K562 (cell line): ENCODE results near the gene SCYL1. TPM values are rescaled to one million over a fixed set of nuclear protein-coding genes. Genes with fewer than 3 reads are reported as not detected.
A peak's percentile ranks its signal among the peaks of the same experiment; 100 is the strongest.

Experiments used
- CBX1 ChIP-seq: sonication (generic); IDR thresholded peaks from 2 replicates; pipeline ENCODE4 v1.6.1; 2016; ENCODE audit warnings: antibody characterized with exemption, low read depth, mild to moderate bottlenecking
- CREB1 ChIP-seq, 2 experiments: sonication (generic) in 1 of 2; formaldehyde crosslinking in 1 of 2; IDR thresholded peaks; 2 replicates each; pipeline versions ENCODE4 v1.6.1 to v1.8.0; 2012 to 2022; ENCODE audit warnings: inconsistent platforms in 1 of 2, mild to moderate bottlenecking in 1 of 2, missing genetic modification reagents in 1 of 2, moderate library complexity in 1 of 2
- DIDO1 ChIP-seq: fragments of 450-650 bp; IDR thresholded peaks from 2 replicates; pipeline ENCODE4 v1.6.1; 2016; ENCODE audit warnings: low read depth, missing biosample characterization, missing genetic modification characterization
- E4F1 ChIP-seq: fragments of 250-450 bp; sonication (Bioruptor Pico); IDR thresholded peaks from 2 replicates; pipeline ENCODE4 v1.5.0; 2021; ENCODE audit warnings: mild to moderate bottlenecking, borderline replicate concordance
- KAT2B ChIP-seq: IDR thresholded peaks from one replicate; pipeline ENCODE4 v1.6.1; 2012; ENCODE audit warnings: low read depth, mild to moderate bottlenecking, control low read depth, inconsistent platforms, low read length, moderate library complexity
- MEF2A ChIP-seq: IDR thresholded peaks from 2 replicates; pipeline ENCODE4 v1.6.1; 2011; ENCODE audit warnings: low read depth, mild to moderate bottlenecking, low read length, moderate library complexity; ENCODE audit not compliant: control insufficient read depth
- NR1H2 ChIP-seq: sonication (generic); formaldehyde crosslinking; IDR thresholded peaks from 2 replicates; pipeline ENCODE4 v1.4.0; 2020; ENCODE audit warnings: mild to moderate bottlenecking, missing genetic modification reagents
- POLR3A ChIP-seq: IDR thresholded peaks from 2 replicates; pipeline ENCODE4 v1.6.1; 2011; ENCODE audit warnings: borderline replicate concordance, mild to moderate bottlenecking, moderate library complexity; ENCODE audit not compliant: insufficient read length, insufficient read depth; ENCODE audit errors: extremely low read depth
- polyA plus RNA-seq, 8 experiments: library from polyadenylated mRNA; depleted of rRNA in 4 of 8; stranded (reverse) in 5 of 8; unstranded in 3 of 8; fragments of >200 nt; fragmentation: Nextera tagmentation in 2 of 8; fragmentation: Illumina TruSeq in 1 of 8; extraction: Ambion mirVana in 2 of 8; extraction: Trizol in 1 of 8; gene quantifications; 2 replicates each; pipeline versions ENCODE4 v1.2.1 to v1.2.3, GENCODE V29; 2011 to 2014; ENCODE audit warnings: inconsistent platforms in 1 of 8, missing spikeins in 1 of 8
- total RNA-seq, 7 experiments: library from RNA; depleted of rRNA in 6 of 7; stranded (reverse); fragments of >200 nt in 6 of 7; fragmentation: Illumina TruSeq in 2 of 7; extraction: Trizol in 2 of 7; gene quantifications; 2 replicates each; pipeline versions ENCODE4 v1.2.1 to v1.2.3, GENCODE V29; 2011 to 2021; ENCODE audit warnings: low replicate concordance in 1 of 7
- TF ChIP-seq, protein P1 (sequence below): fragments of 450-650 bp; IDR thresholded peaks from 2 replicates; pipeline ENCODE4 v1.6.1; 2016; ENCODE audit warnings: mild to moderate bottlenecking
- TF ChIP-seq, protein P2 (sequence below): sonication (generic); formaldehyde crosslinking; IDR thresholded peaks from 2 replicates; pipeline ENCODE4 v1.8.1; 2022; ENCODE audit warnings: missing genetic modification reagents

The SCYL1 gene
- total and polyA plus RNA-seq, 9 of the 15 experiments (the other 6 are each of a cell fraction or from before 2014, with no cell fraction given), result 1.9 to 145 (median 57.6) TPM

- TF ChIP-seq E4F1, result peak; percentile 9; the same call in 1 of the 2 replicates
- TF ChIP-seq CBX1, result no peak; the same call in 1 of the 2 replicates
- no peak for TF ChIP-seq KAT2B
- TF ChIP-seq POLR3A, result no peak
- no peak for TF ChIP-seq NR1H2 (CRISPR knock-in tag)
- TF ChIP-seq MEF2A, result peak; percentile 17; the same call in 1 of the 2 replicates
- peak; percentile 27; the same call in 1 of the 2 replicates for TF ChIP-seq CREB1 (IDR thresholded peaks at IDR 0.05)
- TF ChIP-seq CREB1 (CRISPR knock-in tag; IDR thresholded peaks at IDR 0.05), result peak; percentile 31; the same call in 1 of the 2 replicates
- TF ChIP-seq, protein P1, sequence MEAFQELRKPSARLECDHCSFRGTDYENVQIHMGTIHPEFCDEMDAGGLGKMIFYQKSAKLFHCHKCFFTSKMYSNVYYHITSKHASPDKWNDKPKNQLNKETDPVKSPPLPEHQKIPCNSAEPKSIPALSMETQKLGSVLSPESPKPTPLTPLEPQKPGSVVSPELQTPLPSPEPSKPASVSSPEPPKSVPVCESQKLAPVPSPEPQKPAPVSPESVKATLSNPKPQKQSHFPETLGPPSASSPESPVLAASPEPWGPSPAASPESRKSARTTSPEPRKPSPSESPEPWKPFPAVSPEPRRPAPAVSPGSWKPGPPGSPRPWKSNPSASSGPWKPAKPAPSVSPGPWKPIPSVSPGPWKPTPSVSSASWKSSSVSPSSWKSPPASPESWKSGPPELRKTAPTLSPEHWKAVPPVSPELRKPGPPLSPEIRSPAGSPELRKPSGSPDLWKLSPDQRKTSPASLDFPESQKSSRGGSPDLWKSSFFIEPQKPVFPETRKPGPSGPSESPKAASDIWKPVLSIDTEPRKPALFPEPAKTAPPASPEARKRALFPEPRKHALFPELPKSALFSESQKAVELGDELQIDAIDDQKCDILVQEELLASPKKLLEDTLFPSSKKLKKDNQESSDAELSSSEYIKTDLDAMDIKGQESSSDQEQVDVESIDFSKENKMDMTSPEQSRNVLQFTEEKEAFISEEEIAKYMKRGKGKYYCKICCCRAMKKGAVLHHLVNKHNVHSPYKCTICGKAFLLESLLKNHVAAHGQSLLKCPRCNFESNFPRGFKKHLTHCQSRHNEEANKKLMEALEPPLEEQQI, result no peak
- TF ChIP-seq DIDO1, result no peak
- TF ChIP-seq, protein P2, sequence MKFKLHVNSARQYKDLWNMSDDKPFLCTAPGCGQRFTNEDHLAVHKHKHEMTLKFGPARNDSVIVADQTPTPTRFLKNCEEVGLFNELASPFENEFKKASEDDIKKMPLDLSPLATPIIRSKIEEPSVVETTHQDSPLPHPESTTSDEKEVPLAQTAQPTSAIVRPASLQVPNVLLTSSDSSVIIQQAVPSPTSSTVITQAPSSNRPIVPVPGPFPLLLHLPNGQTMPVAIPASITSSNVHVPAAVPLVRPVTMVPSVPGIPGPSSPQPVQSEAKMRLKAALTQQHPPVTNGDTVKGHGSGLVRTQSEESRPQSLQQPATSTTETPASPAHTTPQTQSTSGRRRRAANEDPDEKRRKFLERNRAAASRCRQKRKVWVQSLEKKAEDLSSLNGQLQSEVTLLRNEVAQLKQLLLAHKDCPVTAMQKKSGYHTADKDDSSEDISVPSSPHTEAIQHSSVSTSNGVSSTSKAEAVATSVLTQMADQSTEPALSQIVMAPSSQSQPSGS (CRISPR knock-in tag), result no peak
Observed at GRCh38 chr11:65501472-65502273, 23.2 kb upstream of the SCYL1 start (continued).
